Skeletal muscle tissue (tissue), 4 donors: Measurements from ENCODE around the gene NHLRC4. TPM values are rescaled to one million over a fixed set of nuclear protein-coding genes. Genes with fewer than 3 reads are reported as not detected.

ENCODE experiments used
- H3K27ac ChIP-seq: one replicate; pipeline ENCODE4 v1.7.0; 2013; ENCODE audit warnings: mild to moderate bottlenecking, low read depth, low read length, inconsistent platforms
- H3K27me3 ChIP-seq, 3 donors: one replicate each; pipeline ENCODE4 v1.7.0; 2013; ENCODE audit warnings: low read length in 3 of 3; ENCODE audit not compliant: control insufficient read depth in 3 of 3, insufficient read depth in 3 of 3
- H3K36me3 ChIP-seq, 3 donors: one replicate each; pipeline ENCODE4 v1.7.0; 2013; ENCODE audit warnings: low read length in 3 of 3; ENCODE audit not compliant: control insufficient read depth in 3 of 3, insufficient read depth in 3 of 3
- H3K4me1 ChIP-seq, 3 donors: one replicate each; pipeline ENCODE4 v1.7.0; 2013; ENCODE audit warnings: low read length in 3 of 3, mild to moderate bottlenecking in 3 of 3; ENCODE audit not compliant: control insufficient read depth in 3 of 3, insufficient read depth in 3 of 3
- H3K4me3 ChIP-seq, 3 donors: one replicate each; pipeline ENCODE4 v1.7.0; 2013; ENCODE audit warnings: low read length in 3 of 3
- H3K9ac ChIP-seq, 3 donors: one replicate each; pipeline ENCODE4 v1.7.0; 2013; ENCODE audit warnings: low read length in 3 of 3, mild to moderate bottlenecking in 3 of 3, moderate library complexity in 2 of 3, low read depth in 1 of 3
- H3K9me3 ChIP-seq, 3 donors: one replicate each; pipeline ENCODE4 v1.7.0; 2013; ENCODE audit warnings: low read length in 3 of 3; ENCODE audit not compliant: control insufficient read depth in 3 of 3
- total RNA-seq: library from RNA; depleted of rRNA; stranded (reverse); fragments of >200 nt; gene quantifications from one replicate; pipeline ENCODE4 v1.2.3, GENCODE V29; 2014
- donor health status: Osteomylitis.

The NHLRC4 gene
- total RNA-seq, 1 donor from 2014 or later, result 1.6 TPM

- Histone ChIP-seq H3K4me1 (peaks cover 6 to 17% (median 11%) of the 10 kb centered on the region in 3 donors), H3K36me3 (peaks cover 4 to 17% (median 12%) of the 10 kb centered on the region in 3 donors), H3K9me3 (no peaks in the 10 kb centered on the region), H3K27ac (no peak overlapping the region), H3K4me3 (no peak overlapping the region), H3K9ac (no peak overlapping the region), H3K27me3 (no peaks in the 10 kb centered on the region)
Observed at GRCh38 chr16:600781-601180, 34.0 kb downstream of the NHLRC4 start.

DNA sequence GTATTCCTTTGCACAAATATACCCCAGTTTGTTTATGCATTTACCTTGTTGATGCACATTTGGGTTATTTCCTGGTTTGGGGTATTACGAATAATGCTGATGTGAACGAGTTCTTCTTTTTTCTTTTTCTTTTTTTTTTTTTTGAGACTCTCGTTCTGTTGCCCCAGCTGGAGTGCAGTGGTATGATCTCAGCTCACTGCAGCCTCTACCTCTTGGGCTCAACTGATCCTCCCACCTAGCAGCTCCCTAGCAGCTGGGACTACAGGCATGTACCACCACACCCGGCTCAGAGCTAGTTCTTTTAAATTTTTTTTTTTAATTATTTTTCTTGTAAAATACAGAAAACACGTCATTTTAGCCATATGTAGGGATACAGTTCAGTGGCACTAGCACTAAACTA, 37.1 kb downstream of the NHLRC4 start:
- peaks cover 0 to 7% (median 2%) of the 10 kb centered on the region in 3 donors for H3K4me1 ChIP-seq
- H3K27me3 ChIP-seq, result no peaks in the 10 kb centered on the region
- H3K27ac ChIP-seq, result no peak overlapping the region
- peaks cover 4 to 10% (median 5%) of the 10 kb centered on the region in 3 donors for H3K36me3 ChIP-seq
- H3K9ac ChIP-seq, result no peak overlapping the region
- no peak overlapping the region for H3K4me3 ChIP-seq
- H3K9me3 ChIP-seq, result no peaks in the 10 kb centered on the region

GRCh38 chr16:606656-607307, 40.0 kb downstream of the NHLRC4 start:
- no peak overlapping the region for H3K4me3 ChIP-seq
- H3K4me1 ChIP-seq, result peaks cover 11 to 14% (median 13%) of the 10 kb centered on the region in 3 donors
- H3K27ac ChIP-seq, result no peak overlapping the region
- H3K27me3 ChIP-seq, result no peaks in the 10 kb centered on the region
- no peak overlapping the region for H3K9ac ChIP-seq
- H3K36me3 ChIP-seq, result no peaks in the 10 kb centered on the region
- H3K9me3 ChIP-seq, result no peaks in the 10 kb centered on the region

DNA sequence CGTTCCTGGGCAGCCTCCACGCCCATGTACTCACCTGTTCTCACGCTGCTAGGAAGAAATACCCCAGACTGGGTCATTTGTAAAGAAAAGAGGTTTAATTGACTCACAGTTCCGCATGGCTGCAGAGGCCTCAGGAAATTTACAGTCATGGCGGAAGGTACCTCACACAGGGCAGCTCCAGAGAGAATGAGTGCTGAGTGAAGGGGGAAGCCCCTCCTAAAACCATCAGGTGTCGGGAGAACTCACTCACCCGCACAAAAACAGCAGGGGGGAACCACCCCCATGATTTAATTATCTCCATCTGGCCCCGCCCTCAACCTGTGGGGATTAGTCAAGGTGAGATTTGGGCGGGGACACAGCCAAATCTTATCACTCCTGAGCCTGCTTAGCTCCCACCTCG, 41.2 kb downstream of the NHLRC4 start:
- Histone ChIP-seq H3K9me3 (no peaks in the 10 kb centered on the region), H3K4me1 (peaks cover 11 to 14% (median 13%) of the 10 kb centered on the region in 3 donors), H3K27me3 (no peaks in the 10 kb centered on the region), H3K27ac (no peak overlapping the region), H3K4me3 (no peak overlapping the region), H3K36me3 (no peaks in the 10 kb centered on the region), H3K9ac (no peak overlapping the region)

- Histone ChIP-seq H3K4me3 (no peak overlapping the region), H3K4me1 (peaks cover 11 to 14% (median 13%) of the 10 kb centered on the region in 3 donors), H3K27ac (no peak overlapping the region), H3K9me3 (peaks cover 0 to 2% (median 0%) of the 10 kb centered on the region in 3 donors), H3K36me3 (peaks cover 3 to 5% (median 4%) of the 10 kb centered on the region in 3 donors), H3K27me3 (no peaks in the 10 kb centered on the region), H3K9ac (no peak overlapping the region)
Observed at GRCh38 chr16:609316-609715, 42.5 kb downstream of the NHLRC4 start.

GRCh38 chr16:609984-610383, 43.2 kb downstream of the NHLRC4 start:
- H3K9ac ChIP-seq, result peak overlapping the region in 1 of 3 donors; percentile 45

GRCh38 chr16:610513-611381, 43.9 kb downstream of the NHLRC4 start:
- no peaks in the 10 kb centered on the region for H3K27me3 ChIP-seq
- peaks cover 5 to 10% (median 6%) of the 10 kb centered on the region in 3 donors for H3K36me3 ChIP-seq
- no peak overlapping the region for H3K27ac ChIP-seq
- H3K4me1 ChIP-seq, result peaks cover 8 to 13% (median 11%) of the 10 kb centered on the region in 3 donors
- H3K9ac ChIP-seq, result peak overlapping the region in 1 of 3 donors; percentile 45
- peaks cover 0 to 2% (median 0%) of the 10 kb centered on the region in 3 donors for H3K9me3 ChIP-seq
- no peak overlapping the region for H3K4me3 ChIP-seq

More at GRCh38 chr16:609984-610383, 43.2 kb downstream of the NHLRC4 start:
- Histone ChIP-seq H3K36me3 (peaks cover 5 to 8% (median 6%) of the 10 kb centered on the region in 3 donors), H3K9me3 (peaks cover 0 to 2% (median 0%) of the 10 kb centered on the region in 3 donors), H3K27me3 (no peaks in the 10 kb centered on the region), H3K4me1 (peaks cover 11 to 14% (median 13%) of the 10 kb centered on the region in 3 donors), H3K4me3 (no peak overlapping the region), H3K27ac (no peak overlapping the region)

GRCh38 chr16:615122-615521, 48.3 kb downstream of the NHLRC4 start:
- no peak overlapping the region for H3K9ac ChIP-seq
- no peak overlapping the region for H3K4me3 ChIP-seq
- H3K27me3 ChIP-seq, result no peaks in the 10 kb centered on the region
- peaks cover 6 to 10% (median 8%) of the 10 kb centered on the region in 3 donors for H3K36me3 ChIP-seq
- H3K4me1 ChIP-seq, result peaks cover 6 to 10% (median 7%) of the 10 kb centered on the region in 3 donors
- peaks cover 0 to 2% (median 0%) of the 10 kb centered on the region in 3 donors for H3K9me3 ChIP-seq
- no peak overlapping the region for H3K27ac ChIP-seq

DNA sequence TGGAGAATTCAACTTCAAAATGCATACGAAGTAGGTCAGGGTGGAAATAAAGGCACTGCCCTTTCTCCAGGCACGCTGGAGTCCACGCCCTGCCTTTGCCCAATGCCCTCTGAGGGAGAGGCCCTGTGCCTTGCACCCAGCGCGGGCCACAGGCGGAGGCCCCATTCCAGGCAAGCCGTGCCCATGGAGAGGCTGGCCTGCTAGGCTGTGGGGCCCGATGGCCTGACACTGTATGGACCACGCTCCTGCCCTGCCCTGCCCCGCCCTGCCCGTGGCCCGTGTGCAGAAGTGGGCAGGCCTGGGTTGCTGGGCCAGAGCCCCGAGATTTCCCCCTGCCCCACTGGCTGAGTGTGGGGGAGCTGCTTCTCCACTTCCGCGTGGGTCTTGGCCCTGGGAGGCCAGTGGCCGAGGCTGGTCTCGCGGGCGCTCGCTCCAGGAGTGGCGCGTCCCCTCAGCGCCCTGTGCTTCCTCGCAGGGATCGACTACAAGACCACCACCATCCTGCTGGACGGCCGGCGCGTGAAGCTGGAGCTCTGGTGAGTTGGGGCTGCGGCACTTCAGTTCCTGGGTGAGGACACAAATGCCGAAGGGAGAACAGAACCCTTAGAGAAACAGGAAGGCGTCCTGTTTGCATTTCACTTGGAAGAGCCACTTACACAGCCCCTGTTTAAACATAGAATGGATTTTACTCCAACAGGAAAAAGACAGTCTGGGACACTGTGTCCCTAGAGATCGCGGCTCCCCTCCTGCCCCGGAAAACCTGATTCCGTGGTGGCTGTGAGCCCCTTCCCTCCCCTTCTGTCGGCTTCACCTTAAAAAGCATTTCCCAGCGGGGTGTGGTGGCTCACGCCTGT, 50.2 kb downstream of the NHLRC4 start:
- no peak overlapping the region for H3K27ac ChIP-seq
- peaks cover 0 to 4% (median 3%) of the 10 kb centered on the region in 3 donors for H3K4me1 ChIP-seq
- no peak overlapping the region for H3K4me3 ChIP-seq
- no peak overlapping the region for H3K9ac ChIP-seq
- no peaks in the 10 kb centered on the region for H3K27me3 ChIP-seq
- H3K9me3 ChIP-seq, result peaks cover 0 to 2% (median 0%) of the 10 kb centered on the region in 3 donors
- H3K36me3 ChIP-seq, result peaks cover 6 to 11% (median 10%) of the 10 kb centered on the region in 3 donors
